Inferior parietal cortex (tissue), 1 donor: ENCODE results near the gene CCDC106.

Source experiments
- DNase-seq: peaks from one replicate; pipeline ENCODE4 v3.0.0-alpha.2; 2016; ENCODE audit errors: extremely low spot score

CCDC106 gene

DNA sequence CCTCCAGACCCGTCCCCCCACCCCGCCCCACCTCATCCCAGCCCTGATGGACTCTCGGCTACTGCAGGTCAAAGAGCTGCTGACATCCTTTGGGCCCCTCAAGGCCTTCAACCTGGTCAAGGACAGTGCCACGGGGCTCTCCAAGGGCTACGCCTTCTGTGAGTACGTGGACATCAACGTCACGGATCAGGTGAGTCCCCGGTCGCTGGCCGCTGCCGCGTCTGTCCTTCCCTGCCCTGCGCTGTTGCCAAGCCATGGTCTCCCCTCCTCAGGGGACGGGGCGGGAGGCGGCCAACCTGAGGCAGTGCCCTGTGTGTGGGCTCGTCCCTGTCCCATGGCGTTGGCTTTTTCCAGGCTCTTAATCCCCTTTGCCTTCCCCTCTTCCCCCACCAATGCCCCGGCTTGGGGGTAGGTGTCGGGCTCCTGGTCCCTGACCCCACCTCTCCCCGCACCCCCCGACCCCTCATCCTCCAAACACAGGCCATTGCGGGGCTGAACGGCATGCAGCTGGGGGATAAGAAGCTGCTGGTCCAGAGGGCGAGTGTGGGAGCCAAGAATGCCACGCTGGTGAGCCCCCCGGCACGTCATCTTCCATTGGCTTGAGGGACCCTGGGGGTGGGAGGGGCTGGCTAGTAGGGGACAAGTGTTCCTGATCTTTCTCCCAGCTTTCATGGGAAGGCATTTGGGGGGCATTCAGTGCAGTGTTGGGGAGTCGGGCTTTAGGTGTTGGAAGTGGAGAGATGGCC is 20.8 kb downstream of the CCDC106 start:
- DNase-seq, result no peak

DNA sequence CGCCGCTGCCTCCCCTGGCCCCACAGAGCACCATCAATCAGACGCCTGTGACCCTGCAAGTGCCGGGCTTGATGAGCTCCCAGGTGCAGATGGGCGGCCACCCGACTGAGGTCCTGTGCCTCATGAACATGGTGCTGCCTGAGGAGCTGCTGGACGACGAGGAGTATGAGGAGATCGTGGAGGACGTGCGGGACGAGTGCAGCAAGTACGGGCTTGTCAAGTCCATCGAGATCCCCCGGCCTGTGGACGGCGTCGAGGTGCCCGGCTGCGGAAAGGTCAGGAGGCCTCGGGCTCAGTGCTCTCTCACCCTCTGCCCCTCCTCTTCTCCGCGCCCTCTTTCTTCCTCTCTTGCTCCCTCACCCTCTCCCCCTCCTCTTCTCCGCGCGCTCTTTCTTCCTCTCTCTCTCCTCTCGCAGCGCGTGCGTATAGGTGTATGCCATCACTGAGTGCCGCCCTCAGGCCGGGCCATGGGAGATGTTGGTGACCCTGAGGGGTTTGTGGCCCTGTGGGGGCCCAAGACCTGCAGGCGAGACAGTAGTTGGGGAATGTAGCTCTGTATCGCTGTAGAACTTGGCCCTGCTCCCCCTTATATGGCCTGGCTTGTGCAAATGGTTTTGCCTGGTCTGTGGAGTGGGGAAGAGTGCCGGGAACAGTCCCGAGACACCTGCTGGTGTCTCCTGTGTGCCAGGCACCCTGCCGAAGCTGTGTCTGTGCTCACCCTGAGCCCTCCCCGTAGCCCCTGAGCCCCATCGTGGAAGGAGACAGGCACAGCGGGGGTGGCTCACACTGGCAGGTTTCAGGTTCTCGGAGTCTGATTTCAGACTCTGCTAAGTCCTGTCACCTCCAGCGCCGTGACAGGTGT is 21.6 kb downstream of the CCDC106 start:
- DNase-seq, result no peak

DNA sequence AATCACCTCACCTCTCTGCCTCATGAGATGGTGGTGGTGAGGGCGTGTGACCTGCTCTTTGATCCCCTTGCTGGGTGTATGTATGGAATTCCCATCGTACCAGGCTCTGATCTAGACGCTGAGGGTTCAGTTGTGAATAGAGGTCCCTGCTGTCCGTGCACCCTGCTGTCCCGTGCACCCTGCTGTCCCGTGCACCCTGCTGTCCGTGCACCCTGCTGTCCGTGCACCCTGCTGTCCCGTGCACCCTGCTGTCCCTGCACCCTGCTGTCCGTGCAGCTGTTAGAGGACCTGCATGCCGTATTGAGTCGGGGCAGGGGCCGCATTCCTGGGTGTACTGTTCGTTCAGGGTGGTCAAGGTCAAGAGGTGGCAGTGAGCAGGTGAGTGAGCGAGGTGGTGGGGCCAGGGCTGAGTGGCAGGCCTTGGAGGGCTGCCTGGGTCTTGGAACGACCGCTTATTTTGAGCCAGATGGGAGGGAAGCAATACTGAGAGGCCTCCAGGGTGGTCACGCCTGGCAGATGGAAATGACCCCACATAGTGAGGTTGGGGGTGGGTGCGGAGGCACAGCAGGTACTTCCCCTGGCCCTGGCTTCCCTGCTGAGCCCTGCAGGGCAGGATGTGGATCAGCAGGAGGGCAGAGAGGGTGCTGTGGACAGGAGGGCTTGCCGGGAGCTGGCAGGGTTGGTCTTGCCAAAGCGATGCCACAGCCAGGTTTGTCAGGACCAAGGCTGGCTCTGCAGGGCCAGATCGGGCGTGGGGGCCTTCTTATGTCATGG is 22.5 kb downstream of the CCDC106 start:
- no peak for DNase-seq

DNA sequence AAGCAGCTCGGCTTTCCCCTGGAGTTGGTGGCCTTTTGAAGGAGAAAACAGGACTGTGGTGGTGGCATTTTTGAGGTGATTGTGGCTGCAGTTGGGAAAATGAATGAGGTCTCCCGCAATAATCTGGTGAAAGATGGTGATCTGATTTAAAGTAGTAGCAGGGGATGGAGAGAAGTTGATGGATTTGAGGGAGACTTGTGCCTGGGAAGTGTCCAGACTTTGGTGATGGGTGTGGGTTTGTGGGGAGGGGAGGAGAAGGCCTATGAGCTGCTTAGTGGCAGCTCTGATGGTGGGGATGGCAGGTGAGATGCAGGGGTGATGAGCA is 23.0 kb downstream of the CCDC106 start:
- no peak for DNase-seq

DNA sequence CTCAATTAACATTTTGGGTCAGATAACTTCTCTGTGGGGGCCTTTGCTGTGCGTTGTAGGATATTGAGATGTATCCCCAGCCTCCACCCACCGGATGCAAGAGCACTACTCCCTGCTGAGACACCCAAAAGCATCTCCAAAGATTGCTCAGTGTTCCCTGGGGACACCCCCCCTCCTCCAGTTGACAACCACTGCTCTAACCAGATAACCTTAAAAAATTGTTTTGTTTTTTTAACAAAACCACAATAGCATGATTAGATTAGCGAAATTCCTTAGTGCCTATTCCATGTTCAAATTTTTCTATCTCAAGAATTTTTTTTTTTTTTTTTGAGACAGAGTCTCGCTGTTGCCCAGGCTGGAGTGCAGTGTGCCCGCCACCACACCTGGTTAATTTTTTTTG is 24.4 kb downstream of the CCDC106 start:
- DNase-seq, result no peak

DNA sequence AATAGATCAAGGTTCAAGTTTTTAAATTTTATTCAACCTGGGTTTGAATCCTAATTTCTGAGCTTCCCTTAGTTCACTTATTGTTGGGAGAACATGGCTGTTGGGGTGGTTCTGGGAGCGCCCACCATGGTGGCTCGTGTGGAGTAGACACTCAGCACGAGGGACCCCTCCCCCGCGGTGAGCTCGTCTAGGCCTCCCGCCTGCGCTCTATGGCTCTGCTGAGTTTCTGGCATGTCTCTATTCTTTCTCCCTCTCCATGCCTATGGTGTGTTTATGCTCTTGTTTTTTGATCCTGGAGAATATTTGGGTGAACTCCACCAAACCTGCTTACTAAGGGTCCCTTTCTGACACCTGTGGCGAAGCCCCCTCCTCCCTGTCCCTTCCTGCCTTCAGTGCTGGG is 25.5 kb downstream of the CCDC106 start:
- no peak for DNase-seq

DNA sequence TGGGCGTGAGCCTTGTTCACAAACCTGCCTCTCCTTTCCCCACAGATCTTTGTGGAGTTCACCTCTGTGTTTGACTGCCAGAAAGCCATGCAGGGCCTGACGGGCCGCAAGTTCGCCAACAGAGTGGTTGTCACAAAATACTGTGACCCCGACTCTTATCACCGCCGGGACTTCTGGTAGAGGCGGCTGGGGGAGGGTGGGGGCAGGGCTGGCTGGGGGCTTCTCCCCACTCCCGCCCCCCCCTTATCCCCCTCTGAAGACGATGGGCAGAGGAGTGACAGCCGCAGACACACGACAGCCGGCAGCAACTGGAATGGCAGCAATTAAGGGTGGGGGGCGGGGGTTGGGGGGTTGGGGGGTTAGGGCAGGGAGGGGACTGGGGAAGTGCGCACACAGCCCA is 25.9 kb downstream of the CCDC106 start:
- no peak for DNase-seq

DNA sequence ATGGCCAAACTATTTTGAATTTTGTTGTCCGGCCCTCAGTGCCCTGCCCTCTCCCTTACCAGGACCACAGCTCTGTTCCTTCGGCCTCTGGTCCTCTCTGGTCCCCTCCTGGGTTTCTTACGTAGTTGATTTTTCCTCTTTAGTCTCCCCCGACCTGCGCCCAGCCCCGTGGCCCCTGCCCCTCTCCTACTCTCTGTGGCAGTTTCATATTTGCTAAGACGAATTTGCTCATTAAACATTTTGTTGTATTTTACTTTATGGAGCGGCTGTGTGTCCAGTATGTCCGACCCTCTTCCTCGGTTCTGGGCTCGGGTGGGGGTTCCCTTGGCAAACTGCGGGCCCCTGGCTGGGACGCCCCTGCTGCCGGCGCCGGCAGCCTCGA is 26.4 kb downstream of the CCDC106 start:
- DNase-seq, result no peak

DNA sequence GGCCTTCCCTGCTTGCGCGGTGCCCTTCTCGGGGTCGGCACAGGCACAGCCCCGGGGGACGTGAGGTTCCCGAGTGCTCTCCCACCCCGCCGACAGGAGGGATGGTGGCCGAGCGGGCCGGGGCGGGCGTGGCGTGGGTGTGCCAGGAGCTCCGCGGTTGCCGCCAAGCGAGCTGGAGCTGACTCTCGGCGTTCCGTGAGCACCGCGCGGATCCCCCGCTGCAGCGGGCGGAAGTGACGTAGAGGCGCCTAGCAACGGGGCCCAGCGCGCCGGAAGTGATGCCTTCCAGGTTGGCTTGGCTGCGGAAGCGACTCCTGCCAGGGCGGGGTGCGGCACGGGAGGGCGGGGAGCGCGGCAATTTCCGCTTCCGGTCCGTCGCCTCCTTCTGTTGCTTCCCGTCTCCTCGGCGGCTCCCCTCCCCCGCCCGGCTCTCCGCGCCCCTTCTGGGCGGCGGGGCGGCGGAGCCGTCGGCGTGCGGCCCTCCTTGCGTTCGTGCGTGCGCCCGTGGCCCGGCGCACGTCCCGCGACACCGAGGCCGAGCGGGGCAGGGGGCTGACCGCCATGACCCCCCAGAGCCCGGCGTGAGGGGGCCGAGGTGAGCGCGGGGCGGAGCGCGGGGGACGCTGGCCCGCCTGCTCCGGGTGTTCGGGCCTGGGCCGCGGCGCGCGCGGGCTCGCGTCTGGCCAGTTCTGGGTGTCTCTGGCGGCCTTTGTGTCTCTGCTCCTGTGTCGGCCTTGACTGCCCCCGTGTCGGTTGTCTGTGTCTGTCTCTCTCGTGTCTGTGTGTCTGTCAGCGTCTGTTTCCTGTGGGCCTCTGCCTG is 27.0 kb downstream of the CCDC106 start, which contains the start of gene EPN1:
Gene EPN1, plus strand, starts transcription at position 386 of the 820 bp plus-strand sequence. CDS start 3,402 bp downstream, outside the sequence.
- DNase-seq, result peak; percentile 95

DNA sequence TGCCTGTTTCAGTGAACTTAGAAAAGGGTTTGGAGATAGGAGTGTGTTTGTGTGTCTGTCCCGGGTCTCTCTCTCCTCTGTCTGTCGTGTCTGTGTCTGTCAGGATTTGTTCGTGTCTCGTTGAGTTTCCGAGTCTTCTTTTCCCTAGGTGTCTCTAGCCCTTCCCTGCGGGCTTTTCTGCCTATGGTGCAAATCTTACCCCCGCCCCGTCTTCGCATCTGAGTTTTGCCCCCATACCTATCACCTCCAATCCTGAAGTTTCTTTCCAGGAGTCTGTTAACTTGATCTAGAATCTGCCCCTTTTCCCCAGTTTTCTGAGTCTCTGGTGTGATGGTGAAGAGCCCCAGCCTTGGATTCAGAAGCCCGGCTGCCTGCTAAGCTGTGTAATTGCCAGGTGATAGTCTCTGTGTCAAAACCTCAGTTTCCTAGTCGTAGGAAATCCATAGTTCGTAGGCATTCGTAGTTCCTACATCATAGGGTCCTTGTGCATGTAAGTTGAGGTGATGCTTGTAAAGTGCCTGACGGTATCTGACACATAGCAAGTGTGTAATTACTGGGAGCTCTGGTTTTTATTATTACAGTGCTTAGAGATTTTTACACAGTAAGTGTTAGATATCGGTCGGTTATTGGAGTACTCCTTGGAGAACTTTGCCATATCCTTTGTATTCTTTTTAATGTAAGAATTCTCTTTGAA is 27.8 kb downstream of the CCDC106 start:
- no peak for DNase-seq

DNA sequence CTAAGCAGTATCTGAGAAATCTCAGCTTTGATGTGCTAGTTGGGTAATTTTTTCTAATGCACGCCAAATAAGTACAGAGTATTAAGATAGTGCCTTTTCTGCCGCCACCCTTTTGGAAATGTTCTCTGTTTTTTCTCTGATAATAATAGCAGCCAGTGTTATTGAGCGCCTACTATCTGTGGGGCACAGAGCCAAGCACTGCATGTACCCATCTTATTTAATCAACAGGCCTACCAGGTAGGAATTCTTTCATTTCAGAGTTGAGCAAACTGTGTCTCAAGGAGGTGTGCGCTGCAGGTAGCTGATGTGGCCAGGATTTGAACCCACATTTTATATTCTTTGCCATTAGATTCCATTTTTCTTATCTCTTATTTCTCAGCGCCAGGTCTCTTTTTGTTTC is 28.4 kb downstream of the CCDC106 start:
- DNase-seq, result no peak

DNA sequence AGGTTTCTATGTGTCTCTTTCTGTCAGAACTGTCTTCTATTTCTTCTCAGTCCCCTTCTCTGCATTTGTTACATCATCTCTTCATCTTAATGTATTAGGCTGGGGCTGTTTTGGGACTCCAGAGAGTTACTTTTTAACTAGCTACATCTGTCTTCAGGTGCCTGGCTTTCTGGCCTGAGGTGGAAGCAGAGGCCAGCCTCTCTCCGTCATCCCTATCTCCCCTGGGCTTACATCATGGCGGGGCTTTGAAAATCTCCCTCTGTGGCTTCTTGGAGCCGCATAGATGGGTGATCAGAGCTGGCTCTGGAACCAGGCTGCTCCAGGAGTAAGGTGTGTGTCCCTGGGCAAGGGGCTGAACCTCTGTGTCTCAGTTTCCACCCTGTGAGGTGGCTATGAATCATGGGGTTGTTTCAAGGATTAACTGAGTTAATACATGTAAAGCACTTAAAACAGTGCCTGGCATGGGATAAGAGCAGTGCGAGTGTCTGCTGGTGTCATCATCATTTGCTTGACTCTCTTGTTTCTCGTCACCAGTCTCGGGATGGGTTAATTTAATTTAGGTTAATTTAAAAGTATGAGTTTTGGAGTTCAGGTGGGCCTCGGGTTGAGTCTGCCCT is 29.0 kb downstream of the CCDC106 start:
- DNase-seq, result no peak

DNA sequence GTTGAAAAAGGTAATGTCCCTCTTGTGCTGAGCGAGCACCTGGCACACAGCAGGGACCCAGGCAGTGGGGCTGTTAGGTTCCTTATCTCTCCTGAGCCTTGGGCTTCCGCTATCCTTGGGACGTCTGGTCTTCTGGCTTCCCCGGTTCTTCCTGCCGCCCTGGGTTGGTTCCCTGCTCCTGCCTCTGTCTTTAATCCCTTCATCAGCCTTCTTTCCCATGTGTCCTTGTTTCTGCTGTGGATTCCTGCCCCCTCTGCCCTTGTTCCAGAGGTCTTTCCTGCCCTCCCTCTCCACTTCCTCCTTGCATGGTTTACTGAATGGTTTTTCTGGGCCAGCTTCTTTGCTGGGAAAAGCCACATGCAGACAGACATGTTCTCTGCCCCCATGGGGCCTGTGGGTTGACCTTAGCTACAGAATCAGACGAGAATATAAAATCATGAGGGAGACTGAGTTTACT is 29.6 kb downstream of the CCDC106 start:
- no peak for DNase-seq

DNA sequence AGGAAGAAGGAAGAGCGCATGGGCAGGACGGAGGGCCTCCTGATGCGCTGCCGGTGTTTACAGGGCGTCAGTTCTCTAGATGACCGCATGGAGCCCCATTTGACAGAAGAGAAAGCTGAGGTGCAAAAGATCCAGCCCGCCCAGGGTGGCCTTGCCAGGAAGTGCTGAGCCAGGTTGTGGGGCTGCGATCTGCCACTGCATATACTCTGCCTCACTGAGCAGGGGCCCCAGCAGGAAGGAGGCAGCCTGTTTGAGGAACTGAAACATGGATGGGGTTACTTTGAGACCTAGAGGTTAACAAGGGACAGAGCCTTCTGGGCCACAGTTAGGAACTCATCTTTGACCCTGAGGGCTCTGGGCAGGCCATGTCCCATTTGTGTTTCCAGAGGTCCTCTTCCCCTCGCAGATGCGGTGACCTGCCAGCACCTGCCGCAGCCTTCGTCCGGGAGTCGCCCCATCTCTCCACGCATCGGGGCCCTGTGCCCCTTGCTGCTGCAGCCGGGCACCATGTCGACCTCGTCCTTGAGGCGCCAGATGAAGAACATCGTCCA is 30.2 kb downstream of the CCDC106 start:
- DNase-seq, result no peak

DNA sequence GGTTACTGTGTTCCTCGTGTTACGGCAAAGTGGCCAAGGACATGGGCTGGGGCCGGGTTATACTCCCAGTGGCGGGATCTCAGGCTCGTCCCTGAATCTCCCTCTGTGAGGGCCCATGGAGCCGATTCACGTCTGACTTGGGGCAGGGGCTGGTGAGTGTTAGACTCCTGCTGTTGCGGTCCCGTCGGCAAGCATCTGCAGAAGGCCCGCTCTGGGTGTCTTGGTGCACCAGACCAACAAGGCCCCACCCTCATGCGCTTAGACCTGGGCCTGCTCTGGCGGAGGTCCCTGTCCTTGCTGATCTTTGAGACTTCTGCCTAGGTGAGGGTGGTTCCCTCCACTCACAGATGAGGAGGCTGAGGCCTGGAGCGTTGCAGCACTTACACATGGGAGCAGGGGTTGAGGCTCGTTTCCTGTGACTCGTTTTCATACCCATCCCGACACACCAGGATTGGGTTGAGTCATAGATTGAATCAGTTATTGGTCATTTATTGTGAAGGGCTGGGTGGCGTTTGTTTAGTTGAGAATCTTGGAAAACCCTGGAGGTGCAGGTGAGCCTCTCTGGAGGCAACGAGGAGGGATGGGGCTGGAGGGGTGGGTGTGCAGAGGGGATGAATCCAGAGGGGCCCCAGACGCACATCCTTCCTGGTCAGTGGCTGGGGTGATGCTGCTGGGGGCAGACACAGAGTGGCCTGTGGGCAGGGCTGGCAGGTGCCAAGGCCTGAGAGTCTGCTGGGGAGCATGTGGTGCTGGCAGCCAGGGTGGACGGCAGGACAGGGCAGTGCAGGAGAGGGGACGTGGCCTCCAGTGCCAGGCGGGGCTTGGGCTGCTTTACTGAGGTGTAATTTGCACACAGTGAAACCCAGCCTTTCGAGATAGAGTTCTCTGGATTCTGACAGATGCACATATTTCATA is 31.6 kb downstream of the CCDC106 start:
- DNase-seq, result no peak

DNA sequence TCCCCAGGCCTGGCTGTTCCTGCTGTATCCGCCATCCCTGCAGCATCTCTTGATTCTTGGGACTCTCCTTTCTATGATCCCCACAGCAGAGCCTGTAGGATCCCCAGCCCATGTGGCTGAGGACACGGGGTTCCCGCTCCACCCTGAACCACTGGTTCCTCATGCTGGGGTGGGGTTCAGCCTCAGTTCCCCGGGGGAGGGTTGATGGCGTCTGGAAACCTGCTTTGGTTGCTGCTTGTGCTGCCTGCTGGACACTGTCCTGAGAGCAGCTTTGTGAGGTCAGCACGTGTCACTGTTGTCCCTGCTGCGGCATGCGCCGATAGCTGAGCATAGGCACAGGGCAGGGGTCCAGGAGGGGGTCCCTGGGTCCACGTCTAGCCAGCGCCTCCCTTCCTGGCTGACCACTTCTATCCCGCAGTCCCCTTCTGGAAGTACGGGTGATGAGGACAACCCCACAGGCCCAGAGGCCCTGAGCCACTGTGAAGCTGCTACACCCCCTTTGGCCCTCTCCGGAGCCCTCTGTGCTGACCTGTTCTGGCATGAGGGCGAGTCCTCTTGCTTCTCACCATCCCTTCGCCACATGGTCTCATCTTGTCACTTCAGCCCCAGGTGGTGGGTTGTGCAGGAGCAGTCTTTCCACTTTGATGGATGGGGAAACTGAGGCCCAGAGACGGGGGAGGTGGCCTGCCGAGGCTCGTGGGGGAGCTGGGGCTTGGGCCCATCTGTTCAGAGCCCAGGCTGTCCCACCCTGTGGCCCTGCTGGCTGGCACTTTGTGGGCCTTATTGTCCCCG is 32.5 kb downstream of the CCDC106 start:
- no peak for DNase-seq

DNA sequence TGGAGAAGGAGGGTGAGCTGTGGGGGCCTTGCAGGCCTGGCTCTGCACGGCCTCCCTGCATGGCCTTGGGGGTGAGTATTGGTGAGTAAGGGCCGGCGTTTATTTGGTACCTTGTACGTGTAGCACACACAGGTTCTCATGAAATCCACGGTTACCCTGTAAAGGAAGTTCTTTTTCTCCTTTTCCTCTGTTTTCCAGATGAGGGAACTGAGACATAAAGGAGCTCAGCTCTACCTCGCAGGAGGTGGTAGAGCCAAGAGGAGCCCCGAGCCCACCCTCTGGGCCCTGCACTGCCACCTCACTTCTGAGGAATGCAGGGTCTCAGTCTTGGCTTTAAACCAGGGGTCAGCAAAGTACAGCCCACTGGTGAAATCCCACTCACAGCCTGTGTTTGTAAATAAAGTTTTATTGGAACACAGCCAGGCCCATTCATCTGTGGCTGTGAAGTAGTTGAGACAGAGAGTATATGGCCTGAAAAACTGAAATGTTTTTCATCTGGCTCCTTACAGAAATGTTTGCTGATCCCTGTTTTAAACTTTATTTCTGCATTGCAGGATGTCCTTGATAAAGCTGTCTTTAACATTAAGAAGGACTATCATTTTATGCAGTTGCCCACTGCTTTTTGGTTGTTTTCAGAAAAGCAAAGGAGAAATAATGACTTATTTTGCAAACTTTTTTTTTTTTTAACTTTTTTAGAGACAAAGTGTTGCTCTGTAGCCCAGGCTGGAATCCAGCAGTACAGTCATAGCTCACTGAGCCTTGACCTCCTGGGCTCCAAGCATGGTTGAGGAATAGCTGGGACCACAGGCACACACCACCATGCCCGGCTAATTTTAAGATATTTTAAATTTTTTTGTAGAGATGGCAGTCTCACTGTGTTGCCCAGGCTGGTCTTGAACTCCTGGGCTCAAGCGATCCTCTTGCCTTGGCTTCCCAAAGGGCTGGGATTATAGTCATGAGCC is 33.4 kb downstream of the CCDC106 start:
- DNase-seq, result no peak
